HG02943 (cell line): ENCODE data around the gene MYL12B.
"Not testable (repeated sequence)": the region's sequence is repeated elsewhere in the genome, so short reads cannot be mapped to it uniquely, and the experiment has no call there.

Source experiments
- ATAC-seq: cut with Tn5 transposase; IDR thresholded peaks from one replicate; pipeline ENCODE4 v1.9.1; 2021; ENCODE audit warnings: mild to moderate bottlenecking, low read depth, moderate library complexity; ENCODE audit not compliant: unreplicated experiment

The MYL12B gene

GRCh38 chr18:3261373-3262233 lies at the start of gene MYL12B:
Gene MYL12B, plus strand, starts transcription at chr18:3262133. Its CDS starts 10,766 bp downstream, at chr18:3272899.
- ATAC-seq: peak; percentile 77

GRCh38 chr18:3212657-3213056 lies 49.3 kb upstream of the MYL12B start:
- no peak for ATAC-seq

- ATAC-seq: no peak
Observed at GRCh38 chr18:3213300-3214059, 48.5 kb upstream of the MYL12B start.

GRCh38 chr18:3214855-3215637 lies 46.9 kb upstream of the MYL12B start:
- ATAC-seq: no peak

GRCh38 chr18:3216987-3217386 lies 44.9 kb upstream of the MYL12B start:
- no peak for ATAC-seq

- no peak for ATAC-seq
Observed at GRCh38 chr18:3217948-3218647, 43.8 kb upstream of the MYL12B start.

GRCh38 chr18:3218819-3219218 lies 43.1 kb upstream of the MYL12B start:
- no peak for ATAC-seq

- no peak for ATAC-seq
Observed at GRCh38 chr18:3219241-3219630, 42.7 kb upstream of the MYL12B start.

- no peak for ATAC-seq
Observed at GRCh38 chr18:3219631-3220335, 42.1 kb upstream of the MYL12B start, which contains the start of gene MYOM1. Gene MYOM1, minus strand, starts transcription at chr18:3219968. Its CDS starts 4,745 bp downstream, at chr18:3215223.

- ATAC-seq: not testable (repeated sequence)
Observed at GRCh38 chr18:3220868-3221267, 41.1 kb upstream of the MYL12B start.

- no peak for ATAC-seq
Observed at GRCh38 chr18:3221496-3221895, 40.4 kb upstream of the MYL12B start.

GRCh38 chr18:3223356-3223755 lies 38.6 kb upstream of the MYL12B start:
- ATAC-seq: no peak

- no peak for ATAC-seq
Observed at GRCh38 chr18:3224223-3224622, 37.7 kb upstream of the MYL12B start.

- ATAC-seq: no peak
Observed at GRCh38 chr18:3225588-3225987, 36.3 kb upstream of the MYL12B start.

- ATAC-seq: no peak
Observed at GRCh38 chr18:3226048-3226447, 35.9 kb upstream of the MYL12B start.

- ATAC-seq: no peak
Observed at GRCh38 chr18:3230401-3231334, 31.3 kb upstream of the MYL12B start.

- no peak for ATAC-seq
Observed at GRCh38 chr18:3233004-3233403, 28.9 kb upstream of the MYL12B start.

- ATAC-seq: no peak
Observed at GRCh38 chr18:3233433-3234168, 28.3 kb upstream of the MYL12B start.
